Measurements from ENCODE around the gene TEAD3.

The TEAD3 gene

GRCh38 chr6:35512006-35512405 is 15.1 kb upstream of the TEAD3 start:
- no peak for DNase-seq

GRCh38 chr6:35511562-35511941 is 14.7 kb upstream of the TEAD3 start:
- DNase-seq: no peak

- no peak for DNase-seq
These were observed 14.2 kb upstream of the TEAD3 start for GRCh38 chr6:35510916-35511561.

- no peak for DNase-seq
These were observed 11.7 kb upstream of the TEAD3 start for GRCh38 chr6:35508542-35508941.

GRCh38 chr6:35508027-35508426 is 11.1 kb upstream of the TEAD3 start:
- DNase-seq: no peak

- no peak for DNase-seq
These were observed 10.3 kb upstream of the TEAD3 start for GRCh38 chr6:35507221-35507620.

GRCh38 chr6:35506536-35506935 is 9.7 kb upstream of the TEAD3 start:
- DNase-seq: no peak

- no peak for DNase-seq
These were observed 9.1 kb upstream of the TEAD3 start for GRCh38 chr6:35505999-35506412.

GRCh38 chr6:35503534-35503933 is 6.7 kb upstream of the TEAD3 start:
- no peak for DNase-seq

- no peak for DNase-seq
These were observed 4.9 kb upstream of the TEAD3 start for GRCh38 chr6:35501784-35502183.

GRCh38 chr6:35500782-35501181 is 3.9 kb upstream of the TEAD3 start:
- DNase-seq: no peak

- no peak for DNase-seq
These were observed 2.5 kb upstream of the TEAD3 start for GRCh38 chr6:35499372-35499771.

GRCh38 chr6:35498422-35499067 is 1.7 kb upstream of the TEAD3 start:
- DNase-seq: no peak

- DNase-seq: no peak
These were observed 917 bp upstream of the TEAD3 start for GRCh38 chr6:35497571-35498421.

GRCh38 chr6:35496036-35496840 is 641 bp downstream of the TEAD3 start:
- no peak for DNase-seq

- DNase-seq: no peak
These were observed 1.4 kb downstream of the TEAD3 start for GRCh38 chr6:35495258-35496035.

GRCh38 chr6:35494161-35494563 is 2.7 kb downstream of the TEAD3 start:
- DNase-seq: no peak

- no peak for DNase-seq
These were observed 3.4 kb downstream of the TEAD3 start for GRCh38 chr6:35493307-35493983.

GRCh38 chr6:35492974-35493284 is 4.0 kb downstream of the TEAD3 start:
- no peak for DNase-seq

GRCh38 chr6:35492258-35492973 is 4.5 kb downstream of the TEAD3 start:
- DNase-seq: no peak

- DNase-seq: no peak
These were observed 5.2 kb downstream of the TEAD3 start for GRCh38 chr6:35491558-35492257.
